Vagina (tissue), 2 donors: ENCODE results near the gene TMEM151A. TPM values are rescaled to one million over a fixed set of nuclear protein-coding genes. Genes with fewer than 3 reads are reported as not detected.
A peak's percentile ranks its signal among the peaks of the same experiment; 100 is the strongest.
"Not testable (repeated sequence)": the region's sequence is repeated elsewhere in the genome, so short reads cannot be mapped to it uniquely, and the experiment has no call there.

ENCODE experiments used
- DNase-seq, 2 donors: peaks; one replicate each; pipeline ENCODE4 v3.0.0-alpha.2; 2017; ENCODE audit errors: extremely low spot score in 2 of 2
- H3K27ac ChIP-seq: fragments of 200-600 bp; sonication (generic); one replicate; pipeline ENCODE4 v1.5.1; 2019
- H3K27me3 ChIP-seq: fragments of 200-600 bp; sonication (generic); one replicate; pipeline ENCODE4 v1.5.1; 2019
- H3K36me3 ChIP-seq, 2 donors: fragments of 200-600 bp; sonication (generic); one replicate each; pipeline ENCODE4 v1.5.1; 2017 to 2019
- H3K4me1 ChIP-seq: fragments of 200-600 bp; sonication (generic); one replicate; pipeline ENCODE4 v1.5.1; 2019
- H3K4me3 ChIP-seq, 2 donors: fragments of 200-600 bp; sonication (generic); 1 replicate in 1 of 2; 2 replicates in 1 of 2; pipeline ENCODE4 v1.5.1; 2016 to 2019
- H3K9me3 ChIP-seq: fragments of 200-600 bp; sonication (generic); one replicate; pipeline ENCODE4 v1.5.1; 2019
- CTCF ChIP-seq, 3 experiments: fragments of 450-650 bp in 2 of 3; fragments of 200-600 bp in 1 of 3; sonication (generic) in 1 of 3; IDR thresholded peaks; one replicate each; pipeline ENCODE4 v1.5.1; 2017 to 2019; ENCODE audit warnings: antibody characterized with exemption in 3 of 3, mild to moderate bottlenecking in 2 of 3, moderate library complexity in 2 of 3
- POLR2A ChIP-seq, 2 donors: fragments of 450-650 bp; IDR thresholded peaks; one replicate each; pipeline ENCODE4 v1.6.1; 2017; ENCODE audit warnings: antibody characterized with exemption in 2 of 2, mild to moderate bottlenecking in 2 of 2, moderate library complexity in 2 of 2
- POLR2AphosphoS5 ChIP-seq, 2 donors: sonication (generic); formaldehyde crosslinking; IDR thresholded peaks; one replicate each; pipeline ENCODE4 v1.9.0; 2017; ENCODE audit warnings: antibody characterized with exemption in 2 of 2, mild to moderate bottlenecking in 2 of 2, low read depth in 1 of 2; ENCODE audit not compliant: insufficient read depth in 1 of 2
- intact Hi-C: fragments of 100-400 bp; cut with DNase I; formaldehyde crosslinking; loops from one replicate; pipeline ENCODE4 v1.15.1; 2023
- total RNA-seq: library from RNA; depleted of rRNA; stranded (reverse); fragments of >200 nt; gene quantifications from one replicate; pipeline ENCODE4 v1.2.3, GENCODE V29; 2016

Gene TMEM151A
- total RNA-seq, 1 donor from 2014 or later = 1.7 TPM

GRCh38 chr11:66275984-66276612, 15.6 kb upstream of the TMEM151A start:
- intact Hi-C loops = no loop called here
- Histone ChIP-seq H3K9me3 (no peaks in the 10 kb centered on the region), H3K36me3 (peaks cover 0 to 50% of the 10 kb centered on the region in 2 donors), H3K4me1 (peaks cover 34% of the 10 kb centered on the region), H3K27me3 (no peaks in the 10 kb centered on the region), H3K4me3 (no peak overlapping the region), H3K27ac (no peak overlapping the region)
- no peak for TF ChIP-seq CTCF (IDR thresholded peaks at IDR 0.05)
- no peak for TF ChIP-seq POLR2AphosphoS5 (IDR thresholded peaks at IDR 0.05; ENCODE audit: insufficient read depth in 1 of 2, low read depth in 1 of 2)
- TF ChIP-seq POLR2A (IDR thresholded peaks at IDR 0.05) = no peak
- DNase-seq = no peak

- H3K9me3 ChIP-seq, H3K4me3 ChIP-seq, DNase-seq, H3K27me3 ChIP-seq, H3K27ac ChIP-seq, intact Hi-C loops: not testable (repeated sequence)
- Histone ChIP-seq H3K4me1 (peaks cover 30% of the 10 kb centered on the region), H3K36me3 (peaks cover 0 to 49% of the 10 kb centered on the region in 2 donors)
These were observed 15.1 kb upstream of the TMEM151A start for GRCh38 chr11:66276619-66277018.

GRCh38 chr11:66277064-66277463, 14.6 kb upstream of the TMEM151A start:
- H3K9me3 ChIP-seq, H3K27me3 ChIP-seq, DNase-seq, H3K27ac ChIP-seq, H3K4me3 ChIP-seq, intact Hi-C loops: not testable (repeated sequence)
- Histone ChIP-seq H3K36me3 (peaks cover 0 to 44% of the 10 kb centered on the region in 2 donors), H3K4me1 (peaks cover 30% of the 10 kb centered on the region)

GRCh38 chr11:66277471-66278362, 14.0 kb upstream of the TMEM151A start, which contains the start of gene CNIH2:
TSS of gene CNIH2 (plus strand) at chr11:66278175. CDS start at chr11:66278457, 282 bp downstream.
- no peak for TF ChIP-seq POLR2A (IDR thresholded peaks at IDR 0.05)
- TF ChIP-seq POLR2AphosphoS5 (IDR thresholded peaks at IDR 0.05; ENCODE audit: insufficient read depth in 1 of 2, low read depth in 1 of 2) = peak in 1 of 2 donors; percentile 11
- peak within 1 kb of the TSS; percentile 33 to 50 for H3K4me3 ChIP-seq
- H3K4me1 ChIP-seq = peaks cover 37% of the 10 kb centered on the region
- no peaks in the 10 kb centered on the region for H3K27me3 ChIP-seq
- intact Hi-C loops = no loop called here
- DNase-seq = no peak
- no peaks in the 10 kb centered on the region for H3K9me3 ChIP-seq
- H3K36me3 ChIP-seq = peaks cover 0 to 38% of the 10 kb centered on the region in 2 donors
- peak within 1 kb of the TSS; percentile 56 for H3K27ac ChIP-seq

GRCh38 chr11:66278363-66279091, 13.2 kb upstream of the TMEM151A start:
- DNase-seq = no peak
- no peak for TF ChIP-seq POLR2AphosphoS5 (IDR thresholded peaks at IDR 0.05; ENCODE audit: insufficient read depth in 1 of 2, low read depth in 1 of 2)
- TF ChIP-seq POLR2A (IDR thresholded peaks at IDR 0.05) = no peak
- no peak for TF ChIP-seq CTCF (IDR thresholded peaks at IDR 0.05)
- Histone ChIP-seq H3K27me3 (no peaks in the 10 kb centered on the region), H3K9me3 (no peaks in the 10 kb centered on the region), H3K4me1 (peaks cover 36% of the 10 kb centered on the region), H3K36me3 (peaks cover 0 to 30% of the 10 kb centered on the region in 2 donors), H3K27ac (no peak overlapping the region), H3K4me3 (peak overlapping the region; percentile 10 to 50)
- intact Hi-C loops = no loop called here

GRCh38 chr11:66279092-66279734, 12.5 kb upstream of the TMEM151A start:
- TF ChIP-seq POLR2AphosphoS5 (IDR thresholded peaks at IDR 0.05; ENCODE audit: insufficient read depth in 1 of 2, low read depth in 1 of 2) = no peak
- no peak for TF ChIP-seq CTCF (IDR thresholded peaks at IDR 0.05)
- no peak for TF ChIP-seq POLR2A (IDR thresholded peaks at IDR 0.05)
- DNase-seq = no peak
- no peaks in the 10 kb centered on the region for H3K9me3 ChIP-seq
- H3K27ac ChIP-seq = no peak overlapping the region
- H3K27me3 ChIP-seq = no peaks in the 10 kb centered on the region
- no peak overlapping the region for H3K4me3 ChIP-seq
- peaks cover 30% of the 10 kb centered on the region for H3K4me1 ChIP-seq
- H3K36me3 ChIP-seq = peaks cover 0 to 23% of the 10 kb centered on the region in 2 donors
- intact Hi-C loops = no loop called here
